HG03064 (cell line): ENCODE data around the gene WFIKKN1.

Experiments
- ATAC-seq: cut with Tn5 transposase; IDR thresholded peaks from one replicate; pipeline ENCODE4 v1.9.1; 2021; ENCODE audit warnings: low read depth; ENCODE audit not compliant: unreplicated experiment

Gene WFIKKN1

GRCh38 chr16:652454-653305 lies 21.9 kb downstream of the WFIKKN1 start:
- ATAC-seq = no peak

GRCh38 chr16:654034-654433 lies 23.2 kb downstream of the WFIKKN1 start:
- no peak for ATAC-seq

- ATAC-seq = no peak
These were observed 26.7 kb downstream of the WFIKKN1 start for GRCh38 chr16:657487-657886.

GRCh38 chr16:658679-659571 lies 28.1 kb downstream of the WFIKKN1 start:
- no peak for ATAC-seq

- no peak for ATAC-seq
These were observed 28.8 kb downstream of the WFIKKN1 start for GRCh38 chr16:659618-660017.

- no peak for ATAC-seq
These were observed 29.3 kb downstream of the WFIKKN1 start for GRCh38 chr16:660132-660458.

GRCh38 chr16:660459-661183 lies 29.8 kb downstream of the WFIKKN1 start:
- no peak for ATAC-seq

- ATAC-seq = no peak
These were observed 30.5 kb downstream of the WFIKKN1 start for GRCh38 chr16:661184-661821.

GRCh38 chr16:662095-662494 lies 31.3 kb downstream of the WFIKKN1 start:
- ATAC-seq = no peak

GRCh38 chr16:662597-662996 lies 31.8 kb downstream of the WFIKKN1 start:
- ATAC-seq = no peak

GRCh38 chr16:666572-666971 lies 35.8 kb downstream of the WFIKKN1 start:
- ATAC-seq = no peak

GRCh38 chr16:667113-667779 lies 36.5 kb downstream of the WFIKKN1 start:
- ATAC-seq = no peak

- ATAC-seq = peak; percentile 64
These were observed 37.2 kb downstream of the WFIKKN1 start, which contains the start of gene RHOT2 for GRCh38 chr16:667780-668518. RHOT2 (plus strand) TSS chr16:668132; CDS start chr16:668200, 68 bp downstream.

GRCh38 chr16:668519-669171 lies 37.9 kb downstream of the WFIKKN1 start:
- ATAC-seq = no peak

GRCh38 chr16:669666-670065 lies 38.9 kb downstream of the WFIKKN1 start:
- ATAC-seq = no peak

- ATAC-seq = no peak
These were observed 39.9 kb downstream of the WFIKKN1 start for GRCh38 chr16:670485-671352.

GRCh38 chr16:671353-672131 lies 40.8 kb downstream of the WFIKKN1 start:
- no peak for ATAC-seq
